Measurements from ENCODE around the gene SSTR4. TPM values are rescaled to one million over a fixed set of nuclear protein-coding genes. Genes with fewer than 3 reads are reported as not detected.

SSTR4 gene
- total and polyA plus RNA-seq, 2 donors (not counting 3 experiments of a cell fraction or from before 2014, with no cell fraction given), result not detected

DNA sequence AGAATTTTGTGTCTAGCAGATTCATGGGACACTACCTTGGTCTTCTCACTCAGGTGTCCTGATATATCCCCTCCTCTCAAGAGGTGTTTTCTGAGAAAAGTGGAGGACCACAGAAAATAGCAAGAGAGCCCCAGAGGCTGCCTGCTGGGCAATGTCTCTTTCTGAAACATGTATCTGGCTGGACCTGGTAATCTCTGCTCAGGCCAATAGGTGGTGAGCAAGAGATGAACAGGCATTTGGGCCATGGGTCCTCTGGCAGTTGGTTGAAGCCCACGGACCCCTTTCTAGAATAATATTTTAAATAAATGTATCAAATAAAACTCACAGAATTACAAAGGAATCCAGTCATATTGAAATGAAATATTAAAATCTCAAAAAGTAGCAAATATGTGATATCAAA lies 23.1 kb downstream of the SSTR4 start:
- Histone ChIP-seq H3K36me3 (ENCODE audit: control insufficient read depth in 2 of 2, extremely low read depth in 1 of 2, insufficient read depth in 2 of 2, low read length in 2 of 2) (no peaks in the 10 kb centered on the region), H3K9me3 (replicated peaks; ENCODE audit: control insufficient read depth, insufficient read depth, low read length) (no peaks in the 10 kb centered on the region), H3K27me3 (ENCODE audit: control insufficient read depth in 2 of 2, insufficient read depth in 2 of 2, low read length in 2 of 2) (no peaks in the 10 kb centered on the region), H3K9me1 (replicated peaks; ENCODE audit: control insufficient read depth, extremely low read depth, insufficient read depth, low read length) (no peaks in the 10 kb centered on the region), H3K4me2 (ENCODE audit: insufficient read depth, low read length) (no peak overlapping the region), H4K20me1 (replicated peaks; ENCODE audit: control insufficient read depth, extremely low read depth, insufficient read depth, low read length) (no peaks in the 10 kb centered on the region), H3K4me3 (replicated peaks in 1 of 3; ENCODE audit: insufficient read depth in 1 of 3, low read depth in 1 of 3, low read length in 3 of 3) (no peak overlapping the region), H2AFZ (ENCODE audit: low read depth, low read length) (no peak overlapping the region), H3K4me1 (ENCODE audit: control insufficient read depth, extremely low read depth, insufficient read depth, low read length) (peaks cover 25% of the 10 kb centered on the region), H3K9ac (replicated peaks; ENCODE audit: extremely low read depth, insufficient read depth, low read length) (no peak overlapping the region), H3K79me2 (ENCODE audit: control insufficient read depth, insufficient read depth, low read length) (no peaks in the 10 kb centered on the region), H3K27ac (ENCODE audit: insufficient read depth, low read depth, low read length) (no peak overlapping the region)
- intact Hi-C loops (cut with micrococcal nuclease), result no loop called here
- dilution Hi-C loops (cut with MboI; ENCODE audit: extremely low pct_ligation_motif_present, low sequenced_read_pairs), result no loop called here
- DNase-seq (ENCODE audit: low read depth, low spot score) (no peak), FAIRE-seq (no peak)
- no TSS peak for BruUV-seq (replicated peaks)
- ChIA-PET CTCF (interaction anchor here (0.9 to 1.3 kb wide), 3 partner anchors 15 to 177 kb away, joined by 3 to 4 read pairs (median 3); no protein-coding TSS in a partner anchor), POLR2A (no interaction called here)
- TF ChIP-seq JUN (IDR thresholded peaks at IDR 0.05; ENCODE audit: borderline replicate concordance, insufficient read depth, insufficient read length, low read depth) (no peak), GATA2 (IDR thresholded peaks at IDR 0.05; ENCODE audit: insufficient read depth, insufficient read length, low read depth, low read length) (no peak), FOS (IDR thresholded peaks at IDR 0.05; ENCODE audit: borderline replicate concordance, insufficient read depth, low read length) (no peak), MYC (IDR thresholded peaks at IDR 0.05; ENCODE audit: low read depth, low read length) (no peak), POLR2A (IDR thresholded peaks at IDR 0.05; ENCODE audit: low read depth, low read length) (no peak), POLR2AphosphoS5 (IDR thresholded peaks at IDR 0.05; ENCODE audit: insufficient read depth, low read depth, low read length) (no peak)
- TF ChIP-seq, protein P1, sequence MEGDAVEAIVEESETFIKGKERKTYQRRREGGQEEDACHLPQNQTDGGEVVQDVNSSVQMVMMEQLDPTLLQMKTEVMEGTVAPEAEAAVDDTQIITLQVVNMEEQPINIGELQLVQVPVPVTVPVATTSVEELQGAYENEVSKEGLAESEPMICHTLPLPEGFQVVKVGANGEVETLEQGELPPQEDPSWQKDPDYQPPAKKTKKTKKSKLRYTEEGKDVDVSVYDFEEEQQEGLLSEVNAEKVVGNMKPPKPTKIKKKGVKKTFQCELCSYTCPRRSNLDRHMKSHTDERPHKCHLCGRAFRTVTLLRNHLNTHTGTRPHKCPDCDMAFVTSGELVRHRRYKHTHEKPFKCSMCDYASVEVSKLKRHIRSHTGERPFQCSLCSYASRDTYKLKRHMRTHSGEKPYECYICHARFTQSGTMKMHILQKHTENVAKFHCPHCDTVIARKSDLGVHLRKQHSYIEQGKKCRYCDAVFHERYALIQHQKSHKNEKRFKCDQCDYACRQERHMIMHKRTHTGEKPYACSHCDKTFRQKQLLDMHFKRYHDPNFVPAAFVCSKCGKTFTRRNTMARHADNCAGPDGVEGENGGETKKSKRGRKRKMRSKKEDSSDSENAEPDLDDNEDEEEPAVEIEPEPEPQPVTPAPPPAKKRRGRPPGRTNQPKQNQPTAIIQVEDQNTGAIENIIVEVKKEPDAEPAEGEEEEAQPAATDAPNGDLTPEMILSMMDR (IDR thresholded peaks at IDR 0.05; ENCODE audit: extremely low read depth in 1 of 2, insufficient read depth in 1 of 2, low read depth in 1 of 2, low read length in 2 of 2), result peak; percentile 13 to 28
- TF ChIP-seq, protein P2, sequence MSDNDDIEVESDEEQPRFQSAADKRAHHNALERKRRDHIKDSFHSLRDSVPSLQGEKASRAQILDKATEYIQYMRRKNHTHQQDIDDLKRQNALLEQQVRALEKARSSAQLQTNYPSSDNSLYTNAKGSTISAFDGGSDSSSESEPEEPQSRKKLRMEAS (IDR thresholded peaks at IDR 0.05; ENCODE audit: insufficient read depth, insufficient read length), result no peak
